ENCODE measurements around the gene PAPPA. TPM values are rescaled to one million over a fixed set of nuclear protein-coding genes. Genes with fewer than 3 reads are reported as not detected.

The PAPPA gene
- total RNA-seq, 1 donor from 2014 or later = 9.4 TPM

DNA sequence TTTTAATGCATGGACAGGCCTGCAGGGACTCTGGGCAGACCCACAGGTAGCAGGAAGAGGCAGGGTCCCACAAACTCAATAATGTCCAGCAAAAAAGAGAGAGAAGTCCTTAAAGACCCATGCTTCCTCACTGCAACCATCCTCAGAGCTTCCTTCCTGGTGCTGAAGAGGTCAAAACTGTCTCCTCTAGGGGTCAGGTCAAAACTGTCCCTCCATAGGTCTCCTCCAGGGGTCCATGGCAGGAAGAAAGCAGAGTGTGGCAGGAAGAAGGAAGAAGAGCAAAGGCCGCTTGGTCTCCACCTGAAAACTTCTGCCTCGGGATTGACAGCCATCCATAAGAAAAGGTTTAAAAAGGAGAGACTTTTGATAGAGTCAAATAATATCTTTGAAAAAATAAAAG lies 271.7 kb downstream of the PAPPA start:
- ATAC-seq = no peak

DNA sequence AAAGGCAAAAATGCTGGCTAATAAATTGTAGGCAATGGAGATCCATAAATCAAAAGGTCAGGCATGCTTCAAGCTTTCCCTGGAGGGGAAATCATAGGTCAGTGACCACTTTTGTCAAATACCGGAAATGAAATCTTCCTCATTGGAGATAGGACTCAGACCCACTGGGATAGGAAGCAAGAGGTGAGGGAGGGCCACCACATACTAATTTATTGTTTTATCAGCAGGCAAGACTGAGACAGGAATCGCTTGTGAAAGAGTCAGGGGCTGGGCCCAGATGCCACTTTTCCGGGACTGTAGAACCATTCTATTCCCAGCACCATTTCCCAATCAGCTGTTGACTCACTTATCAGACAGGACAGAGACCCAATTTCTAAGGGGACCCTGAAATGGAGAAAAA lies 277.3 kb downstream of the PAPPA start:
- ATAC-seq = no peak

DNA sequence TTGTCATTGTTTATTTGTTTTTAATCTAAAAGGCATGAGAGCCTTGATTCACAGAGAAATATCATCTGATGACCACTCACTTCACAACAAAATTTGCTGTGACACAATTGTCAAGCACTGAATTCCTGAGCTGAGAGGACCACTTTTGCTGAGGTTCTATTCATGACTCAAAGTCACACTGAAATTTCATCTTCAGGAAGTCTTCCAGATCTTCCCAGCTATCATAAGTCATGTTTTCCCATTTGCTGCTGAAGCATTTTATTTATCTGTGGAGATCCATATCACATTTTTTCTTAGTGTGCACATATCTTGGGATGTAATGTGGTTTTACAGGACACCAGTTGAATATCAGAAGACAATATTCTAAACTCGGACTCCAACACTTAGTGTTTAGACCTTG lies 278.5 kb downstream of the PAPPA start:
- no peak for ATAC-seq

DNA sequence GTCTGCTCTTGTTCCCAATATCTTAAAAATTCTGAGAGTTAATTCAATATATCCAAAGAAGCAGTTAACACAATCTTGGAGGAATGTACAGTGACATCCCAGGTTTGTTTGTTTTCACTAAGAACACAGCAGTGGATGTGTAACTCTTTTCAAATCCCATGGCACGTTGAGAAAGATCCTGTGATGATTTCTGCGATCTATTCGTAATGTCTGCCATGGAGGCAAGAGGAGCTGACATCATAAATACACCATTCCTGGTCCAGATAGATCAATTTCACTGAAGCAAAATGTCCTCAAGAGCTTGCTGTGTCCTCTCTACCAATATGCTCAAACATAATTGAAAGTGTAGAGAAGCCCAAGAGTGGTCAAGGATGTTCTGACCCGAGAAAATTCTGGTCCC lies 280.7 kb downstream of the PAPPA start:
- ATAC-seq = no peak

GRCh38 chr9:116435706-116436105 lies 282.1 kb downstream of the PAPPA start:
- ATAC-seq = no peak

DNA sequence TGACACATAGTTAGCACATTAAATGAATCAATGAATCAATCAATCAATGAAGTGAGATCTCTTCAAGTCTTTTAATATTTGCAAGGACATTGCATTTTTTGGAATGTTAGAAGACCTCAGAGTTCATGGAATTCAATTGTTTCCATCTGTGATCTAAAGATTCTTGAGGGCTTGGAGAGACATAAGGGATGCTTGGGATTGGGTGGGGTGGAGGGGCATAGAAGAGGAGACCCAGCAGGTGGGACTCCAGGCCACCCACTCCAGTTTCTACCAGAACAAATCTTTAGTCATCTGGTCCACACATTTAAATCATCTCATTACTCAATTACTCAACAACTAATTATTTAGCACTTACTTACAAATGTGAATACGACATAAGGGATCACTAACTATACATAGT lies 282.5 kb downstream of the PAPPA start:
- no peak for ATAC-seq

DNA sequence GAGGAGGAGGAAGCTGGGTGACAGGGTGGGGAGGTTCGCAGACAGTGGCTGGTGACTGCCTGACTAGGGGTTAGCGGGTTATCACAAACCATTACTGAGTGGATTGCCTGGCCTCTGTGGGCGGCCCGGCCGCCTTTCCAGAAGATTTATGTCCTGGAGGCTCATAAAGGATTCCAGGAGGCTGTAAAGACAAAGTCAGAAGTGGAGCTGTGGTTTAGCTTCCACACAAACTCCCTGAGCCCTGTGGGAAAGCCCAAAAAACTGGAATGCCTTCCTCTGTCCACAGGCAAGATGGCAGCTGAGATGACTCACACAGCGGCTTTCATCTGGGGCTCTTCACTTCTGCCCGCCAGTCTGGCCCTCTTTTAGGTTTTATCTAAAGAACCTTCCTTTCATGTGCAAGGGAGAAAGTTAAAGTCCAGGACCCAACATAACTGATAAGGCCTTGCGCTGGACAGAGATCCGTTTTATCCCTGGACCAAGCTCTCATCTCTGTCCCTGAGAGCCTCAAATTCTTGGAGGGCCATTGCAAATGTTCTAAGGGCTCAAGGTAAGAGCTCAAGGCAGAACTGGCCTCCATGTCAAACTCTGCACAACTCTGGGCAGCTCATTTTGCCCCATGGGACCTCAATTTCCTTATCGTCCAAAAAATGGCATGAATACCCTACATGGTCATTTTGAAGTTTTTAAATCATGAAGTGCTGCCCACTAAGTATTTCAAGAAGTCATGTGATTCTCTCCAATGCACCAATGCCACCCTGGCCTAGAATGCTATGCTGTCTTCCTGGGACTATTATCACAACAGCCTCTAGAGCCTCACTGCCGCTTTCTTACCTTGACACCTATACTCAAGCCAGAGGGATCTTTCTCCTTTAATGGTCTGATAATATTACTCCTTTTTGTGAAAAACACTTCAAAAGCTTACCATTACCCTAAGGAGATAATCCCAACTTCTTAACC lies 284.1 kb downstream of the PAPPA start:
- no peak for ATAC-seq

DNA sequence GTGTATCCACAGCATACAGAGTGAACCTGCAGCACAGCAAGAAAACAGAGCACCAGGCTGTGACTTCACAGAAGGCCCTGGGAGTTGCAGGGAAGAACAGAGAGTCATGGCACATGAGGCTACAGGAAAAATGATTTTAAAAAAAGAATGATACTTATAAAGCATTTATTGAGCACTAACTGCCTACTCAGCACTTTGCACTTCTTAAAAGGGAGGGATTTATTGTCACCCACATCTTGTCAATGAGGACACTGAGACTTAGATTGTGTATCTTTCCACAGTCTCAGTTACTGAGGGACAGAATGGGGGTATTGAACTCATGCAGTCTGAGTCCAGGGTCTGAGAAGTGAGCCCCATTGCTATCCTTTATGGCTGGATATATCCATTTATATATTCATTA lies 288.9 kb downstream of the PAPPA start:
- no peak for ATAC-seq

GRCh38 chr9:116447934-116448333 lies 294.3 kb downstream of the PAPPA start:
- ATAC-seq = no peak

- no peak for ATAC-seq
These were observed 294.8 kb downstream of the PAPPA start for GRCh38 chr9:116448431-116448830.

GRCh38 chr9:116449949-116450348 lies 296.4 kb downstream of the PAPPA start:
- no peak for ATAC-seq

DNA sequence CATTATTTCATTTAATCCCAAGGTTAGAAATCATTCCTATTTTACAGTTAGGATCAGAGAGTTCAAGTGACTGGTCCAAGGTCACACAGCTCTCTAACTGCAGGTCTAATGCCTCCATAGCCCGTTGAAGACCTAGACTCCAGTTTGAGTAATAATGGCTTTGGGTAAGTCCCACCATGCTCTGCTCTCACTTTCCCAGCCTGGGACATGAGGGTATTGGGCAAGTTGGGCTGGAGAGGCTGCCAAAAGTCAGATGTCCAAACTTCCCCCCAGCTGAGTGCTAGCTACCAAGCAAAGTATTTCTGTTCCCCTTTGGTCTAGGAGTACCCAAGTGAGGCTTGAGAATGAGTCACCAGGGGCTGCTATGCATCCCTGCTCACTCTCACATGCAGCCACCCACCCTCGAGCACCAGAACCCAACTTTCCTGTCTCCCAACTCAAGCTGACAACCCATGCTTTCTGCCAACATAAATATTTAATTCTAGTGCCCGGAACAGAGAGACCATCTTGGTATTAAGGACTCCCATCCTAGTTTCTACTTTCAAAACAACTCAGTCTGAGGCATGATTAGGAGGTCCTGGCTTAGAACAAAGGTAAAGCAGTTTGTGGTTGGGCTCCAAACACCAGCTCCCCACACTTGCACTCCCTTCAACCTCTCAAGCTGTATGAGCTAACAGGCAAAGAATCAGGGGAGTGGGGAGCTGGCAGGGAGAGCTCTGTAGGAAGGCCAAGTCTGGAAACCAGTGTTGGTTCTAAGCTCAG lies 297.0 kb downstream of the PAPPA start:
- ATAC-seq = no peak

DNA sequence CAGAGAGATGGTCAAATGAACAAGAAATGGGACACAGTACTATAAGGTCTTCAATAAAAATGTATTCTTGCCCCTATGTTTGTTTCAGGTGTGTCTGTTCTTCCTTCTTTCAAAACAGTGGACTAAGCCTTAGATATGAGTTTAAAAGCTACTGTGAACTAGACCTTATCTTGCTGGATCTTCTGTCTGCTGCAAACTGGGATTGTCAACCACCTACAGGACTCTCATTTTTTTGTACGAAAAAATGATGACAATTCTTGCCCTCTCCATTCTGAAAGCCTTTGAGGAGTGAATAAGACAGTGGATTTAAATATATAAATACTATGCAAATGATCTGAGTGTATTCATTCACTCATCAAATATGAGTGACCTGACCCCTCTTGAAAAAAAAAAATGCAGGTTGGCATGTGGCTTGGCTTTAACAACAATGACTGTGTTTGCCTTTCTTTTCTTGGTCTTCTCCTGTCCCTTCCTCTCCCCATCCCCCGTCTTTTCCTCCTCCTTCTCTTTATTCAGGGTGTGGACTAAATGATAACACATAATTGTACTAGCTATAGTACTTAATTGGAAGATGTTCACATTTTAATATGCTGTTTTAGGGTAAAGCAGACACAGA lies 298.0 kb downstream of the PAPPA start:
- no peak for ATAC-seq

Data from esophagus mucosa (tissue), 1 donor.